Right renal cortex interstitium (tissue), 3 donors: ENCODE data around the gene WASF2. TPM values are rescaled to one million over a fixed set of nuclear protein-coding genes. Genes with fewer than 3 reads are reported as not detected.
"Not testable (repeated sequence)": the region's sequence is repeated elsewhere in the genome, so short reads cannot be mapped to it uniquely, and the experiment has no call there.

Experiments
- DNase-seq, 3 donors: peaks; one replicate each; pipeline ENCODE4 v3.0.0-alpha.2; 2013; ENCODE audit warnings: low read depth in 3 of 3, low spot score in 2 of 3
- polyA plus RNA-seq, 3 donors: library from polyadenylated mRNA; unstranded; fragments of 120-200 nt; gene quantifications; one replicate each; pipeline ENCODE4 v1.2.1, GENCODE V29; 2013; ENCODE audit not compliant: insufficient read length in 3 of 3

The WASF2 gene
- polyA plus RNA-seq, 3 donors = 134 to 154 (median 140) TPM

DNA sequence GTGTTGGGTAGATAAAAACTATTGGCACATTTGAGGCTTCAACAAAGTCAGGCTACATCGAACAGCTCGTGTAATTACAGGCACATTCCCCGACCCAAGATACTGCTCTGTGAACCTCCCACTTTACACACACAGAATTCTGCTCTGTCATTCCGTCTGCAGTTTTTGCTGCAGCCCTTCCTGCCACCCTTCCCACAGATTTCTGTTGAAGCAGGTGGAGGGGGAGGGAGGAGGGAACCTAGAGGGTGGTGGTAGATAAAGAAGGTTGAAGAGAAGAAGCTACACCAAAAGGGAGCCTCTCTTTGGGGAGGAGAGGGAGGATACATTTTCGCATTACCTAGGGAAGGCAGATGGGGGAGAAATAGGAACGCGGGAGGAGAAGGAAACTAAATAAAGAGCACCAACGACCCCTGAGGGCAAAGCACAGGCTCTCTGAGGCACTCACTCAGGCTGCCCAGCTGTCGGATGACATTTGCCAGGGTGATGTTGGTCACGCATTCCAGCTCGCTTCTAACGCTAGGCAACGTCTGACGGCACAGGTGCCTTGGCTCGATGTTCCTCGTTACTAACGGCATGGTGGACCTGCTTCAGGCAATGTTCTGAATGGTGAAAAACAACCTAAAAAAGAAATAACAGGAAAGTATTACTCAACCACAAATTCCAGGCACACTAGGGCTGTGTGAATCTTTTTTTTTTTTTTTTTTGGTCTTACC lies 61.5 kb downstream of the WASF2 start:
- DNase-seq = no peak

GRCh38 chr1:27427816-27428315 lies 62.1 kb downstream of the WASF2 start:
- DNase-seq = no peak

GRCh38 chr1:27427329-27427728 lies 62.6 kb downstream of the WASF2 start:
- no peak for DNase-seq

GRCh38 chr1:27423709-27424108 lies 66.3 kb downstream of the WASF2 start:
- no peak for DNase-seq

DNA sequence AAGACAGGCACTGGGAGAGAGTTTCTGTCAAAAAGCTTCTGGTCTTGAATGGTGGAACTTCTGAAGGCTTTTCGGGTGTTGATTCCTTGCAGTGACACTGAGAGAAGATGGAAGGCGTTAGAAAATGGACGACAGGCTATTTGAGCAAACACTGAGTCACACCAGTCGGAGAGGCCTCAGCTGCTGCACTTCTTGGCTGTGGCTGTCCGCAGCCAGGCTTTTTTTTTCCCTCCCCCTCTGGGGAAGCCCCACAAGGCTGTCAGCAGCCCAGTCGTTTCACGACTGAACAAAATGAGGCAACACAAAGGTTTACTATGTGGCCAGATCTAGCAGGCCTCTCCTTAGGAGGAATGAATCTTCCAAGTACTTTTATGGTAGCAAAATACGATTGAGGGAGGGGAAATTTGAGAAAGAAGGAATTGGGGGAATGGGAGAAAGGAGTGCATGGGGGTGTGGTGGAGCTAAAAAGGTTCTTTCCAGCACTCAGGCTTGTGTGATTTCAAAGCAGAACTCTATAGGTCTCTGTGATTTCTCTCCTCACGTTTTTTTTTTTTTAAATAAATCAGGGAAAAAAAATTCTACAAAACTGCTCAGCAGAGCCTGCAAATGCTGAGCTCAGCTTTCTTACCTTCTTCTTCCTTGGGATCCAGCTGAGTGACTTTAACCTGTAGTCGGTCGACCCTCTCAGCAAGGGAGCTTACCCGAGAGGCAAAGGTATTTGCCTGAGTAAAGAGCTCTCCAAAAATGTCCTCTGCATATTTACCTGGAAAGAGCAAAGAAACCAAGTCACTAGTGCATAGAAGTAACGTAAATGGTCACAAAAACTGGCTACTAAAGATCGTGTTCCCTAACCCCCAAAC lies 71.4 kb downstream of the WASF2 start:
- DNase-seq = no peak

DNA sequence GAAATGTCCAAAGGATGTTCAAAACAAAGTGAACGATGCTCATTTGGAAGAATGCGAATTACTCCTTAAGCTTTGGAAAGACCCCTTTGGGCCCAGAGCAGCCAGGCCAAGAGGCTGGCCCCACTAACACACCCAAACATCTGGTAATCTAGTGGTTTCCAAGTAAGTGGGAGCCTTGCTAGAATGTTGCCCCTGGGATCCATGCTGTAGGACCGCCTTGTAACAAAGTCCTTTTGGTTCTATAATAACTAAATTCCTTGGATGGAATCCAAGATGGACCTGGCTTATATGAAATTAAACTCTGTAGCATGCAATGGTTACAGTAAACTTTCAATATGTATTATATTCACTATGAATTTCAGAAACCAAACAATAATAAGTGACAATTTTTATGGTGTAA lies 72.3 kb downstream of the WASF2 start:
- DNase-seq = no peak

GRCh38 chr1:27416387-27417111 lies 73.4 kb downstream of the WASF2 start:
- no peak for DNase-seq

DNA sequence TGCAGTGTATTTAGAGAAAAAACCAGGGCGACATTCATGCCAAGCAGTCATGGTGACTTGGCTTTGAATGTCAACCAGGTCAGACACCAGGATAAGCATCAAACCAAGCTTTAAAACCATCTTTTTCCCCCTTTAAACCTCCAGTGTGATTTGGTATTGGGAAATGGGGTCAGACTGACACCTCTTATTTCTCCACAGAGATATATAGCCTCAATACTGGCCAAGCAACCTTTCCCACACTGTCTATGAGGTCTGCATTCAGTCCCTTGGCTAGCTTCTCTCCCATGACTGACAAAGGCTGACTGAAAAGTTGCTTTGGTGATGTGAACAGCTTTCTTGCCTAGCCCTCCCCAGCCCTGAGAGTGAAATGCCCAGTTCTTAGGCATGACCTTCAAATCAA lies 75.9 kb downstream of the WASF2 start:
- DNase-seq = no peak

DNA sequence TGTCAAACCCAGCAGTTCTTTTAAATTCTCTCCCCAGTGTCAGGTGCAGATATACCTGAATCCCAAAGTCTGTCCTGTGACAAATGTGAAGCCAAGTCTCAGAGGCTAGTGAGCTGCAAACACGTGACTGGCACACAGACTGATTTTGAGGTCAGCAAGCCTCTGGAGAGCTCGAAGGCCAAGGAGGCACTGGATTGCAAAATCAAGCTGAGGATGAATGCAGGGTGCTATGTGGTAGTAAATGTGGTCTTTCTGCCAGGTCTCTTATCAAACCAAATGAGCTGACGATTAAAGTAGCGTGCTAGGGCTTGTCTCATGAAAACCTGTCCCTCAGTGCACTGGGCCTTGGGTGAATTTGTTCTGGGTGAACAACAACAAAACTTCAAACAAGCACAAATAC lies 77.0 kb downstream of the WASF2 start:
- no peak for DNase-seq

- DNase-seq = no peak
Observed at GRCh38 chr1:27412502-27412901, 77.5 kb downstream of the WASF2 start.

DNA sequence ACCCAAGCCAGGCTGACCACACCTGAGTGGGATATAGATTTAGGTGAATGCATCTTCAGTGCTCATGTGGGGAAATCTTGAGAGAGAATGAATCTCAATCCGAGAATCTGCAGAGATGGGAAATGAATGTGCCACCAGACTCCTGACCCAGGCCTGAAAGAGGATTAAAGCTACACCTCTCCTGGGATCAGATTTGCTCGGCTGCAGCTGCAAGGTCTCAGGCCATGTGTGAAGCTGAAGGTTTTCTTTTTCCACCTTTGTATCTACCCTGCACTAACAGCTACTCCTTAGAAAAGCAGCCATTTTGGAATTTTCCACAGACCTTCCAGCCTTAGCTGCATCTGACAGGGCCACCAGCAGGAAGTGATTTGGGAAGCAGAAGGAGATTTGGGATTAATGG lies 79.3 kb downstream of the WASF2 start:
- no peak for DNase-seq

- DNase-seq = no peak
Observed at GRCh38 chr1:27409669-27410068, 80.3 kb downstream of the WASF2 start.

GRCh38 chr1:27408151-27408550 lies 81.8 kb downstream of the WASF2 start:
- DNase-seq = no peak

- not testable (repeated sequence) for DNase-seq
Observed at GRCh38 chr1:27406791-27407190, 83.2 kb downstream of the WASF2 start.

DNA sequence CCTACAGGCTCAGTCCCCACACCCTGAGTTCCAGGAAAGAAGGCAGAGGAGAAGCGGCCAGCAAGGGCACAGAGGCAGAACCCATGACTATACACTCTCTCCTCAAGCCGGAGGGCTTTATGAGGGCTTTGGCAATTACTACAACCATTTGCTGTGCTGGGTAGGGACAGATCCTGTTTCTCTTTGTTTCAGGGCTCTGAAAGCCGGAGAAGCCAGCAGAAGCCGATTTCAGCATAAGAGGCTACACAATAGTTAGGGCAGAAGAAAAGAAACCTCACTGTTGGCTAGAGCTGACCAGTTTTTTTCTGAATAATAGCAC lies 83.6 kb downstream of the WASF2 start:
- no peak for DNase-seq

GRCh38 chr1:27405598-27406361 lies 84.2 kb downstream of the WASF2 start:
- not testable (repeated sequence) for DNase-seq

- no peak for DNase-seq
Observed at GRCh38 chr1:27405074-27405473, 84.9 kb downstream of the WASF2 start.

GRCh38 chr1:27403931-27404330 lies 86.0 kb downstream of the WASF2 start:
- DNase-seq = no peak

DNA sequence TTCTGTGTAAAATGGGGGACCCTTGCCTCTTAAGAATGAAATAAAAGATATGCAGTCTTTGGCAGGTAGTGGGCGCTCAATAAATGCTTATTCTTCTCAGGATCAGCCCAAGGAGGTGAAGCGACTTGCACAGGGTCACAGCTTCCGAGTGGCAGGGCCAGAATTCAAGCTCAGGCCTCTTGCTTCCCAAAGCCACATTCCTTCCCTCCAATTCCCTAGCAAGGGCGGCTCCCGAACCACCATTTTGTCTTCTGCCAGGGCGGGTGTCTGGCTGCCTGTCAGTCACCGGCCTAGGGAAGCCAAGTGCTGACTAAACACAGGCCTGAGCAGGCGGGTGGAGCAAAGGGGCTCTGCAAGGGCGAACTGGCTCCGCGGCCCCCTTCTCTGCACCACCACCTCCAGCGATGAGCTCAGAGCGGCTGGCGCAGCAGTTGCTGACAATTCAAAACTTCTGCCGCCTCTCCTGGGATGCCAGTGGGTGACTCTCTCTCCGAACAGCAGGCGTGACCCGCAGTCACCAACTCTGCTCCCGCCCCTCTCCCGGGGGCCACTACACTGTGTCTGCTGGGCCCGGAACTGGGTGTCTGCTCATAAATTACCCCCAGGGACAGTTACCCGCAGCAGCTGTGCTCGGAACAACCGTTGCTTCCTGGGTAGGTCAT lies 86.8 kb downstream of the WASF2 start:
- DNase-seq = no peak

DNA sequence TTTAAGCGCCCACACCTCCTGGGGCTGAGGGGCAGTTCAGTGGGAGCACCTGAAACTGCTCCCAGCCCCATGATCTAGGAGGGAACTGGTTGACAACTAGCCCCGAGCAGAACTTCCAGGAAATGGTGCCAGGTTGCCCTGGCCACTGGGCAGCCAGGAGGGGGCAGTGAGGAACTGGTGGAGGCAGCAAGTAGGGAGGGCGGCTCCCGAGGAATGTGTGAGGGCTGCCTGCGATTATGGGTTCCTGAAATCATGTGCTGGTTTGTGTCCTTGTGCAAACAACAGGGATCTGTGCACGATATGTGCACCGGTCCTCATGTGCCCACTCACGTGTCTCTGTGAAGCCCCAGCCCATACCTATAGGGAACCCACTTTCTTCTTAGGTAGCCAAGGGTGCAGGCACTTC lies 87.6 kb downstream of the WASF2 start:
- no peak for DNase-seq
